SK-N-DZ (cell line): ENCODE data around the gene ATP1B2.

Experiments
- DNase-seq: peaks from one replicate; pipeline ENCODE4 v3.0.0-alpha.2; 2015; ENCODE audit warnings: low spot score

Gene ATP1B2

GRCh38 chr17:7685533-7686221 lies 35.0 kb downstream of the ATP1B2 start:
- DNase-seq, result peak; percentile 98

- peak; percentile 96 for DNase-seq
Measured at GRCh38 chr17:7686222-7687071, 35.7 kb downstream of the ATP1B2 start.

DNA sequence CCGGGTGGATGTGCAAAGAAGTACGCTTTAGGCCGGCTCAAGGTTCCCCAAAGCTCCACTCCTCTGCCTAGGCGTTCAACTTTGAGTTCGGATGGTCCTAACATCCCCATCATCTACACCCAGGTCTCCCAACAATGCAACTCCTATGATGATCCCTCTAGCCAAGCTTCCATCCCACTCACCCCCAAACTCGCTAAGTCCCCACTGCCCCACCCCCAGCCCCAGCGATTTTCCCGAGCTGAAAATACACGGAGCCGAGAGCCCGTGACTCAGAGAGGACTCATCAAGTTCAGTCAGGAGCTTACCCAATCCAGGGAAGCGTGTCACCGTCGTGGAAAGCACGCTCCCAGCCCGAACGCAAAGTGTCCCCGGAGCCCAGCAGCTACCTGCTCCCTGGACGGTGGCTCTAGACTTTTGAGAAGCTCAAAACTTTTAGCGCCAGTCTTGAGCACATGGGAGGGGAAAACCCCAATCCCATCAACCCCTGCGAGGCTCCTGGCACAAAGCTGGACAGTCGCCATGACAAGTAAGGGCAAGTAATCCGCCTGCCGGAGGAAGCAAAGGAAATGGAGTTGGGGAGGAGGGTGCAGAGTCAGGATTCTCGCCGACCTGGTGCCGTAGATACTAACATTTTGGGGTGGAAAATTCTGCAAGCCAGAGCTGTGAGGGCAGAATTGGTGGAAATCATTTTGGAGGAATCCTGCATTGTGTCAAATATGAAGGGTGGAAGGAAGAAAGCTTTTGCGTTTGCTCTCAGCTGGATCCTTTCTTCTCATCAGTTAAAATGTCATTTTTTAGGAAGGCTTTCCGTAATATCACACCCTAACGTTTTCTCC lies 36.6 kb downstream of the ATP1B2 start, which contains the start of gene TP53:
TSS of gene TP53 (minus strand) at position 419 of the 836 bp plus-strand sequence. CDS start 10,896 bp downstream, outside the sequence.
- peak; percentile 94 for DNase-seq

DNA sequence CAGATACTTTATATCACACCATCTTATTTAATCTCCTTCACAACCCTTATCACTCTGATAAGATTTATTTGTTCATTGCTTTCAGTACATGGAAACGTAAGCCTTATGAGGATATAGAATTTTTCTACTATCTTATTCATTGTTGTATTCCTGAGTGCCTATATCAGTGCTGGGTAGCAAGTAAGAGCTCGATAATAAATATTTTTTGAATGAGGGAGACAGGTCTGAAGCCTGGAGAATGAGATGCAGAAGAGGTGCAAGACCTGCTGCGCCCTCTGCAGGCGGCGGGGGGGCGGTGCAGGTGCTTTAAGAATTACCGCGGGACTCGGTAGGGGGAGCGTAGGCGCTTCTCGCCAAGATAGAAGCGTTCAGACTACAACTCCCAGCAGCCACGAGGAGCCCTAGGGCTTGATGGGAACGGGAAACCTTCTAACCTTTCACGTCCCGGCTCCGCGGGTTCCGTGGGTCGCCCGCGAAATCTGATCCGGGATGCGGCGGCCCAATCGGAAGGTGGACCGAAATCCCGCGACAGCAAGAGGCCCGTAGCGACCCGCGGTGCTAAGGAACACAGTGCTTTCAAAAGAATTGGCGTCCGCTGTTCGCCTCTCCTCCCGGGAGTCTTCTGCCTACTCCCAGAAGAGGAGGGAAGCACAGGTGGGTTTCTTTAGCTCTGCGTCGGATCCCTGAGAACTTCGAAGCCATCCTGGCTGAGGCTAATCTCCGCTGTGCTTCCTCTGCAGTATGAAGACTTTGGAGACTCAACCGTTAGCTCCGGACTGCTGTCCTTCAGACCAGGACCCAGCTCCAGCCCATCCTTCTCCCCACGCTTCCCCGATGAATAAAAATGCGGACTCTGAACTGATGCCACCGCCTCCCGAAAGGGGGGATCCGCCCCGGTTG lies 37.4 kb downstream of the ATP1B2 start, which contains the start of gene WRAP53:
TSS of gene WRAP53 (plus strand) at position 570 of the 900 bp plus-strand sequence. CDS start at position 742, 172 bp downstream.
- DNase-seq, result peak; percentile 99

DNA sequence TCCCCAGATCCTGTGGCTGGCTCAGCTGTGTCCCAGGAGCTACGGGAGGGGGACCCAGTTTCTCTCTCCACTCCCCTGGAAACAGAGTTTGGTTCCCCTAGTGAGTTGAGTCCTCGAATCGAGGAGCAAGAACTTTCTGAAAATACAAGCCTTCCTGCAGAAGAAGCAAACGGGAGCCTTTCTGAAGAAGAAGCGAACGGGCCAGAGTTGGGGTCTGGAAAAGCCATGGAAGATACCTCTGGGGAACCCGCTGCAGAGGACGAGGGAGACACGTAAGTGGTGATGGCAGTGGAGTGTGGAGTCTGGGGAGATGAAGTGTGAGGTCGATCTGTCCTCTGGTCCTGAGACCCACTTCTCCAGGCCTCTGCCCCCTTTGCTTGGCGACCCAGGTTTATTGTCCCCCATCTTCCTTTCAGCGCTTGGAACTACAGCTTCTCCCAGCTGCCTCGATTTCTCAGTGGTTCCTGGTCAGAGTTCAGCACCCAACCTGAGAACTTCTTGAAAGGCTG lies 38.1 kb downstream of the ATP1B2 start:
- no peak for DNase-seq

GRCh38 chr17:7695586-7695985 lies 44.9 kb downstream of the ATP1B2 start:
- no peak for DNase-seq

DNA sequence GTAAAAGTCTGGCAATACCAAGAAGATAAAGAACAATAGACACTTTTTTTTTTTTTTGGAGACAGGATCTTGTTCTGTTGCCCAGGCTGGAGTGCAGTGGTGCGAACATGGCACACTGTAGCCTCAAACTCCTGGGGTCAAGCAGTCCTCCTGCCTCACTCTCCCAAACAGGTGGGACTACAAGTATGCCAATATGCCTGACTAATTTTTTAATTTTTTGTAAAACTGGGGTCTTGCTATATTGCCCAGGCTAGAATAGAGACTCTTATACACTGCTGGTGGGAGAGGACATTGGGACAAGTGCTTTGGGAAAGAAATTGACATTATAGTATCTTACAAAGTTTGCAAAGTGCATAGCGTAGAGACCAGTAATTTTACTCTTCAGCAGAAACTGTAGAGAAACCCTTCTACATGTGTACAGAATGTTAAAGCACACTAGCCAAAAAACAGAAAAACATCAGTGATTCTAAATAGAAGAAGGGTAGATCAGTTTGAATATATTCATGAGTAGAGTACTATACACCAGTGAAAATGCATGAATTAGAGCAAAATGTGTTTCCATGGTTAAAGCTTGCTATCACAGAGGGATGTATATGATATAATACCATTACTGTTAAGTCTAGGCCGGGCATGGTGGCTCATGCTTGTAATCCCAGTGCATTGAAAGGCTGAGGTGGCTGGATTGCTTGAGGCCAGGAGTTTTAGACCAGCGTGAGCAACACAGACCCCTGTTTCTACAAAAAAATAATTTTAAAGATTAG lies 47.3 kb downstream of the ATP1B2 start:
- DNase-seq, result no peak

DNA sequence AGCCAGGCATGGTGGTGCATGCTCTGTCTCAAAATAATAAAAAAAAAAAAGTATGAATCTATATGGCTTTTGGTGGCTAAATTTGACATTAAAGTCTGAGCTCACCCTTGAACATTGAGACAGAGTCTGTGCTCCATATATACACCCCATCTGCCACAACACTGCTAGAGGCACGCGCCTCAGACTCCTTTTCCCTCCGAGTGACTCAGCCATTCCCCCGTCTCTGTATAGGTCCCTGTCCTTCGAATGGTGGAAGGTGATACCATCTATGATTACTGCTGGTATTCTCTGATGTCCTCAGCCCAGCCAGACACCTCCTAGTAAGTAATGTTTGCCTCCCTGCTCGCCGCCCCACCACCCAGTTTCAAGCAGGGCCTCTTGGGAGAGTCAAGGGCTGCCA lies 49.8 kb downstream of the ATP1B2 start:
- DNase-seq, result no peak

DNA sequence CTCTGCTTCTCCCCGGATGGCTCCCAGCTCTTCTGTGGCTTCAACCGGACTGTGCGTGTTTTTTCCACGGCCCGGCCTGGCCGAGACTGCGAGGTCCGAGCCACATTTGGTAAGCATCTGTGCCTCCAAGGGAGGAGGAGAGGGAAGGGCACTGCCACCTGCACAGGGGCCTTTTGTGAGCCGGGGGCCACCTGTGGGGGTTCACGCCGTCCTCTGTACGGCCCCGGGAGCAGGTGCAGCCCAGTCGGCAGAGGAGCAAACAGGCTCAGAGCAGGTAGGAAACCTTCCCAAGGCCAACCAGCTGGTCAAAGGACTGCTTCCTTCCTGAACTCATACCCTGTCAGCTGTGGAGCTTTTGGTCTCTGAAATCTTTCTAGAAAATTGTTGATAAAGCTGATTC lies 51.0 kb downstream of the ATP1B2 start:
- no peak for DNase-seq

DNA sequence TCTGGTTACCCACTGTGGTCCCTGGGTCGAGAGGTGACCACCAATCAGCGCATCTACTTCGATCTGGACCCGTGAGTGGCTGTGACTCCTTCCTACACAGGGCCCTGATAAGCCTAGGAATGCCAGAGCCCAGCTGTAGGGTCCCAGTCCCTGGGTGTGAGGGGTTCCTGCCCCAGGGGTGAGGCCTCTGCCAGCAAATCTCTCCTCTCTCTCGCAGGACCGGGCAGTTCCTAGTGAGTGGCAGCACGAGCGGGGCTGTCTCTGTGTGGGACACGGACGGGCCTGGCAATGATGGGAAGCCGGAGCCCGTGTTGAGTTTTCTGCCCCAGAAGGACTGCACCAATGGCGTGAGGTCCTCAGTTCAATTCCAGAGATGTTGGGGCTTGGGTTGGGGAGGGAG lies 52.0 kb downstream of the ATP1B2 start:
- DNase-seq, result no peak

DNA sequence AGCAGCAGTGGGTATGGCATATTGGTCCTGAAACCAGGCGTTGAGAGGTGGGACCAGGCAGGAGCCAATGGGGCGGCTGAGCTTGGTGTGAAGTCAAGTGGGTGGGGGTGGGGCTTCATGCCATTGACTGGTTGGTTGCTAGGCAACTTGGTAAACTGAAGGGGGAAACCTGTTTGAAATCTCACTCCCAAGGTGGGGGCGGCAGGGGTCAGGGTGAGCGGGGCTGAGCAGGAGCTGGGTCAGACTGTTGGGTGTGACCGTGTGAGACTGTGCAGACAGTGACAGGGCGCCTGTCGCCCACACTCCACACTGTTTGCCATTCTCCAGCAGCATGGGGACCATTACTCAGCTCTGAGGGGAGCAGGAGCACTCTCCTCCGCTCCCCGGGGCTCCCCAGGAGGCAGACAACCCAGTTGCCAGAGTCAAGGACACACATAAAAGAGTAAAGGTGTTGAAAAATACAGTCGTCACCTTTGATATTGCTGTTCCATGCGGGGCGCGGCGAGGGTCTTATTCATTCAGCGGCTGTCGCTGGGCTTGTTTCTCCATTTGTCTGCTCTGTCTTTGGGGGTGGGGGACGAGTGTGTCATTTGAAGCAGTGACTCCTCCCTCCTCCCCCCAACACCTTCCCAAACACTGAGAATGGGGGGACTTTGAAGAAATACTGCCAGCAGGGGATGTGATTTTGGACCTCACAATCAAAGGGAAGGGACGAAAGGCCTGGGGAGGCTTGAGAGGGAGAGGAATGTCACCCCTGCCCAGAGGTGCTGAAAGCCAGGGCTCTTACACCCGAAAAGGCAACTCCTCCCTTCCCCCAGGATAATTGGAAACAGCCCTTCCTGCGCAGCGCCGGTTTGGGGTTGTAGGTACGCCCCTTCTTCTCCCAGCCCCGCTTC lies 53.1 kb downstream of the ATP1B2 start:
- peak; percentile 75 for DNase-seq

DNA sequence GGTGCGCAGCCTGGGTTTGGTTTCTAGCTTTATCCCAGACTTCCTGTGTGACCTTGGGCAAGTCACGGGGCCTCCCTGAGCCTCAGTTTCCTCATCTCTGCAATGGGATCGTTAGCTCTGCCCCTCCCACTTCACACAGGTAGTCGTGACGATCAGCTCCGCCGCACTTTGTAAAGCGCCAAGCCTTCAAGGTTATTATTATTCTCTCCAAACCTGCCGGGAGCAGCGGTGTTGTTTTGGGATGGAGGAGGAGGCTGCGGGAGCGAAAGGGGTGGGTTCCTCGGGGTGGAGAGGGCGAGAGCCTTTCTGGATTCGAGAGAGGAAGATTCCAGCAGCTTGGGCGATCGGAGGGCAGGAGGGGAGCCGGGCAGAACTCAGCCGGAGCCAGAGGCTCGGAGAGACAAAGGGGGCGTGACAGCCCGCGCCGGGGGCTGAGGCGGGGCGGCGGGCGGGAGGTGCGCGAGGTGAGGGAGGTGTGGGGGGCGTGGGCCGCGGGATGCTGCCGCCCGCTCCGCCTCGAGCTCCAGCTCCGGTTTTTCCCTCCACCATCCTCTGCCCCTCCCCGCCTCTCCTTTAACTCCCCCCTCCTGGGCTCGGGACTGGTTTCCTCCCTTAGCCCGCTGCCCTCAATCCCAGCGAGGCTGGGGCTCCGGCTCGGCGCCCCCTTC lies 54.0 kb downstream of the ATP1B2 start, which contains the start of gene EFNB3:
TSS of gene EFNB3 (plus strand) at position 602 of the 668 bp plus-strand sequence. CDS start 397 bp downstream, outside the sequence.
- DNase-seq, result peak; percentile 82

GRCh38 chr17:7705269-7706255 lies 54.8 kb downstream of the ATP1B2 start:
- peak; percentile 66 for DNase-seq

DNA sequence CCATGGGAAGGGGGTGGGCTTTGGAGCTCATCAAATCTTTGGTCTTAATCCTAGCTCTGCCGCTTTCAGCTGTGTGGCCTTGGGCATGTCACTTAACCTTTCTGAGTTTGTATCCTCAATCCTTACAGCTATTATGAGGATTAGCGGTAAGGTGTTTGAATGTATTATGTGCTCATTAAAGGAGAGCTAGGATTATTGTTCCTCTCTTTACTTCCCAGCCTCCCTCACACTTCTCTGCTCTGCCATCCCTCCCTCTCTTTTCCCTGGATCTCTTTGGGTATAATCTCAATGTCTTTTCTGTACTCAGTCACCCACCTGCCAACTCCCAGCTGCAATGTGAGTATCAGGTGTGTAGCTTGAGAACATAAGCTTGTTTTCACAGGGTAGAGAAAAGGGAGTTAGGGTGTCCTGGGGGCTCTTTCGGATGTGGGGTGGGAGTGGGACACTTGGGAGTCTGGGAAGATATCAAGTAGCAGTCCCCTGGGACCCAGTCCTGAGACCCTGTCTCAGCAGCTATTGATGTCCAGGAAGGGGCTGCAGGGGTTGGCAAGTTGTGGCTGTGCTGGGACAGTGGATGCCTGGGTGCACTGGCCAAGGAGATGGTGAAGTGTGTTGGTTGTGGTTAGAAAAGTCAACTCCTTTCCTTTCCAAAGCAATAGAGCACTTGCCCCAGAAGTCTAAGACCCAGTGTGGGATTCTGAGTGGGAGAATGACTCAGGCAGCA lies 56.1 kb downstream of the ATP1B2 start:
- DNase-seq, result no peak
